Mesenteric fat pad (tissue), 1 donor: ENCODE results near the gene ANAPC10. TPM values are rescaled to one million over a fixed set of nuclear protein-coding genes. Genes with fewer than 3 reads are reported as not detected.
A peak's percentile ranks its signal among the peaks of the same experiment; 100 is the strongest.
"Not testable (repeated sequence)": the region's sequence is repeated elsewhere in the genome, so short reads cannot be mapped to it uniquely, and the experiment has no call there.

Source experiments
- DNase-seq: peaks from one replicate; pipeline ENCODE4 v3.0.0-alpha.2; 2020; ENCODE audit warnings: low spot score
- long read RNA-seq: library from polyadenylated mRNA; unstranded; transcript quantifications from one replicate; pipeline ENCODE4 v2.0.0, GENCODE V29; 2020
- total RNA-seq: library from RNA; stranded (reverse); fragmentation: NEBNext Ultra II Directional; extraction: Animal tissue kit (Norgen Biotek cat#: 25700); gene quantifications from one replicate; pipeline ENCODE4 v1.2.1, GENCODE V29; 2021
- donor health status: DM: yes; HTN: yes; CAD: no.

ANAPC10 gene, protein sequence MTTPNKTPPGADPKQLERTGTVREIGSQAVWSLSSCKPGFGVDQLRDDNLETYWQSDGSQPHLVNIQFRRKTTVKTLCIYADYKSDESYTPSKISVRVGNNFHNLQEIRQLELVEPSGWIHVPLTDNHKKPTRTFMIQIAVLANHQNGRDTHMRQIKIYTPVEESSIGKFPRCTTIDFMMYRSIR
- total RNA-seq: 18.6 TPM
- long read RNA-seq, transcript ANAPC10-209 (5 exons, 1,025 nt): major isoform, 9 of 32 reads
- long read RNA-seq, transcript ANAPC10-201 (5 exons, 868 nt): minor isoform, 6 of 32 reads
- long read RNA-seq, partial matches to known transcripts: 3 of 32 reads
- long read RNA-seq, other reads (novel, unspliced or antisense): 14 of 32 reads

DNA sequence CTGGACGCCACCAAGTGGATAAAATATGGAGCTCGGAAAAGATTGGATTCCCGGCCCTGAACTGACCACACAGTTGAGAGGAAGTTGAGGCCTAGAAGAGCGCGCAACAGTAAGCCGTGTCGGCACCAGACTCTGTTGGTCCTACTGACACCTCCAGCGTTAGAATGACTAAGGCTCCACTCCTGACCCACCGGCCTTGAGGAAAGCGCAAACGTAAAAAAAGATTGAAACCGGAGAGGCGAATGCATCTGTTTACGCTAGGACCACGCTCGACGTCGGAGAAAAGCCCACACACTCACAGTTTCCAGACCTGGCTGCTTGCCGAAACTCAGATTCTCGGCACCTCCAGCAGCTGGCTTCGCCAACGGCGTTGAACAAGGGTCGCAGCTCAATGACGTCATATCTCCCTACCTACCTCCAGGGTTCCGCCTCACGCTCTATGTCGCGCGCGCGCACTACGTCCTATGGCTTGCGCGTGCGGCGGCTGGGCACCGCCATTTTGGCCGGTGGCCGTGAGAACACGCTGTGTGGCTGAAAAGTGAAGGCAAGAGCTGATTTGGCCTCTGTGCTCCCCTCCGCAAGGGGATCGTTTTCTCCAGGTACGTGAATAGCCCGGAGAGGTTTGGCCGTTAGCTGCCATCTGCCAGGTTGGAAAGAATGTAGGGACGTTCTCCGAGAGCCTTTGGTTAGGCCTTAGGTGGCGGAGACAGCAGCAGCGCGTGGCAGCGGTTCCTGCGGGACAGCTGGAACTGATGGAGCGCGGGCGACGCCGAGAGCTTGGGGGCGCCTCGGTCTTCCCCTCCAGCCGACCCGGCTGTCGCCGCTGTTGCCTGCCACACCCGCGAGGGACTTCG, at the start of gene ANAPC10, which contains the start of gene ABCE1:
TSS of gene ANAPC10 (minus strand) at position 376 of the 854 bp plus-strand sequence. CDS start 2,097 bp downstream, outside the sequence.
TSS of gene ABCE1 (plus strand) at position 491 of the 854 bp plus-strand sequence. CDS start 6,102 bp downstream, outside the sequence.
- peak; percentile 96 for DNase-seq

DNA sequence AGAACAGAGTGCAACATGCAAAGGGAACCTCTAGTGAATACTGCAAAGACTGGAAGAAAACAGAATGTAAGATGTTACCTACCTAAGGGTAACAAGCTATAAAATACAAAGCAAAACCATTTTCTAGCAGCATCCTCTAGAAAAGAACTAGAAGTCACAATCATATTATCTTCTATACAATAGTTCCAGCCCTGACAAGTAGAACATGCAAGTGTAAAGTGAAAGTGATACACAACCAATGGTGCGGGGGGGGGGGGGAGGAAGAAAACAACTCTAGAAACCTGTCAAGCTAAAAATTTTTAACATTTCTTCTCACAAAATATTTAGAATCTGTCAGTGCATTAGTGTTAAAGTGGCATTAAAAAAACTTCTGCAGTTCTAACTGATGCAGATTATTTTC, 38.2 kb upstream of the ANAPC10 start:
- DNase-seq: not testable (repeated sequence)

DNA sequence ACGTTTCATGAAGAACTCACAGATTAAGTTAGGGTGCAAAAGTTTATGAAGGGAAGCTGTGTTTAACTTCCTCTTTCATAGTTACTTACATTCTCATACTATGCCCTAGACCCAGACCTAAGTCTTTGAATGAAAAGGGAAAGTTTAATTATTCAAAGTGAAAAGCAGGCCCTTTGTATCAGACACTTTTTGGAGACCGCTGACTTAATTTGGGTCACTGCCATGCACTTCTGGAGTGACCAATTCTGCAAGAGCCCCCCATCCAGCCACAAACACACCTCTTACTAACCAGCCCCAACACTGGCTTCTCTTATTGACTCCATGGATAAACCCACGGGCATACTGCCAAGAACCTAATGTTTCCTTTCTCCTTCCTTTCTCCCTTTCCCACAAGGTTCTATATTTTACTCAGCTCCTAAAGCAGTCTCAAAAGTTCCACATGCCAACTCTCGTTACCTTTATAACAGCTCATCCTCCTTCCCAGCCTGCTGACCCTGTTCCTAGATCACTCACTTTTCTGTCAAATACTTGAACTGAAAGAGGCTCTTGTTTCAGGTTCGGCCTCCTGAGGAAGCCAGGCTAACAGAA, 34.6 kb upstream of the ANAPC10 start:
- no peak for DNase-seq

DNA sequence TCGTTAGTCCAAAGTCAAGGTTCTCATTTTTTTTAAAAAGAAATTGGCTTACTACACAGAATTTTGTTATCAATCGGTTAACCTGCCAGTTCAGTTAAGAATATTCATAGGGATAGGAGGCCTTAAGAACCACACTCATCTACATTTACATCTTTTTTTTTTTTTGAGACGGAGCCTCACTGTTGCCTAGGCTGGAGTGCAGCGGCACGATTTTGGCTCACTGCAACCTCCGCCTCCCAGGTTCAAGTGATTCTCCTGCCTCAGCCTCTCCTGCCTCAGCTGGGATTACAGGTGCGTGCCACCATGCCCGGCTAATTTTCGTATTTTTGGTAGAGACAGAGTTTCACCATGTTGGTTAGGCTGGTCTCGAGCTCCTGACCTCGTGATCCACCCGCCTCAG, 33.9 kb upstream of the ANAPC10 start:
- no peak for DNase-seq

DNA sequence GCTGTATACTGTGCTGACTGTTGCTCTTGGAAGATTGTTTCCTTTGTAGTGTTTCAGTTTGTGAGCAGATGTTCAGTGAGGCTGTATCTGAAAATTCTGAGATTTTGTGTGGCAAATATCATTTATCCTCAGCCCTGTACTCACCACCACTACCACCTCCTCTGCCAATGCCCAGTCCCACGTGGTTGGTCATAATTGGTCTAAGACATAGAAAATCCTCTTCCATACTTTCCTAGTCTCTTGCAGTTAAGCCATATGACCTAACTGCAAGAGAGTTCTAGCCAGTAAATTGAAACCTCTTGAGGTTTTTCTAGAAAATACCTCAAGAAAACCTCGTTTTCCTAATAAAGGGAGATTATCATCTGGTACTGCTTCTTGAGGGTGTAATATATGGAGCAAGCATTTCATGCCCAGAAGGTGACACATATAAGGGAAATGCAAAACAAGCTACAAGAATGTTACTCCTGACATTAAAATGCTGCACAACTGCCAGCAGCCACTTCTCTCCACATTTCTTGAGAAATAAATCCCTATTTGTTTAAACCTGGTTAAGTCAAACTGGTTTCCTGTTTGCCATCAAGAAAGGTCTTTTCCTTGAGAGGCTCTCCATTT, 32.9 kb upstream of the ANAPC10 start:
- DNase-seq: no peak

DNA sequence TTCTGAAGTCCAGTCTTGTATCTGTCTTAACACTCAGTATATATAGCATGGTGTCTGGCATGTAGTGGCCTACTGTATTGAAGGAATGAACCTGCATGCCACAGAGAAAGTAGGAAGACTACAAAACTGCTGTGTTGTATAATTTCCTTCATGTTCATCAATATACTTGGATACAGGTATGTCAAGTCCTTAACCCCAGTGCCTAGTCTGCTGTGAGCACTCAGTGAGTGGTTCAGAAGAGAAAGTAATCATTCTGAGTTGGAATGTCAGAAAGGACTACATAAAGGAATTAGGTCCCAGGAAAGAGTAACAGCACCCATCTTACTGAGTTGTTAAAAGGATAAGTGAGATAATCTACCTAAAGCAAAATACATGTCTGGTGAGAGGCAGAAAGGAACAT, 32.1 kb upstream of the ANAPC10 start:
- no peak for DNase-seq

DNA sequence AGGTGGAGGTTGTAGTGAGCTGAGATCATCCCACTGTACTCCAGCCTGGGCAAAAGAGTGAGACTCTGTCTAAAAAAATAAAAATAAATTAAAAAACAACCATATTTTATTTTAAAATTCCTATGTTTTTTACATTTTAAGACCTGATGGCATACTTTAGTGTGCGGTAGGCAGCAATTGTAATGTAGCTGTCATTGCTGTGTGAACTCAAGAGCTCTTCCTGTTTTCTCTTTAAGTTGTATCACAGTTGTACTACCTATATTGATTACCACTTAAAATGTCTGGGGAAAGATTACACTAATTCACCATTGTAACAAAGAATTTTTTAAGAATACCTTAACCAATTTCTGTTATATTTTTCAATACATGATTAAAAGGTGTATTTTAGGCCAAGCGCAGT, 27.4 kb upstream of the ANAPC10 start:
- no peak for DNase-seq

DNA sequence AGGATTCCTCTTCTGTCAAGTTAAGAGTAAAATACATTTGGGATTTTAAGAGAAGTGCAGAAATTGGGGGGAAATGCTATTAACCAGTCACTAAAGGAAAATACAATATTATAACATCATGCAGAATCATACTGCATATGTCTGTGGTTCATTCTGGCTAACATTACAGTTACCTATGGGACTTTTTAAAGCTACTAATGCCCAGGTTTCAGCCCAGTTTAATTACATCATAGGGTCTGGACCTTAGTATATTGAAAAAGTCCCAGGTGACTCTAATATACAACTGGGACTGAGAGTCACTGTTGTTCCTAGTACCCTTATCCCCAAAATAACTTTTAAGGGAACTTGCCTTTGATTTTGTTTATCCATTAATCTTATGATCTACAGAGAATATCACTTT, 10.1 kb upstream of the ANAPC10 start:
- no peak for DNase-seq

DNA sequence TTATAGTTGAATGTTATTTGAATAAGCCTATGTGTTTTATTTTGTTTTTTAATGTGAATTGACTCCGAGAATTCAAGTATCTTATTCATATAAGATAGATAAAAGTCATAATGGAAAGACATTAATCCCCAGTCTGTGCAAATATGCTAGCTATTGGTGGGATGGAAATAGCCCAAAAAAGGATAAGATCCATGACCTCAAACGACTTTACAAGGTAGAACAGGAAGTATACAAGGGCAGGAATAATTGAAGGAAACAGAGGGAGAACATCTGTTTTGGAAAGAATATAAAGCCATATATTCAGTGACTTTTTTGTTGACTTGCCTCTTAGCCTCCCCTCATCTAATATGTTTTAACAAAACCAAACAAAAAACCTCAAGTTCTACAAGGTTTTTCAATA, 9.1 kb upstream of the ANAPC10 start:
- no peak for DNase-seq

DNA sequence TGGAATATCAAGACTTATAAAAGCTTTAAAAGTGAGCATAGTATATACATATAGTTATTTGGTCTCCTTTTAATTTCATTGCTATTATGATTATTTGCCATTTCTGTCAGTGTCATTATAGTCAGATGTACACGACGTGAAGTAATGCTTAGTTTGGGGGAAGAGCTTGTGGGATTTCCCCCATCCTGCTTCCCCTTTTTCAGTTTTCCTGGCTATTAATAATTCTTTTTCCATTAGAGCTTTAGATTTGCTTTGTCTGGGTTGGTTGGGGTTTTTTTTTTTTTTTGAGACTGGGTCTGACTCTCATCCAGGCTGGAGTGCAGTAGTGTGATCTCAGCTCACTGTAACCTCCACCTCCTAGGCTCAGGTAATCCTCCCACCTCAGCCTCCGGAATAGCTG, 5.5 kb upstream of the ANAPC10 start:
- DNase-seq: no peak

DNA sequence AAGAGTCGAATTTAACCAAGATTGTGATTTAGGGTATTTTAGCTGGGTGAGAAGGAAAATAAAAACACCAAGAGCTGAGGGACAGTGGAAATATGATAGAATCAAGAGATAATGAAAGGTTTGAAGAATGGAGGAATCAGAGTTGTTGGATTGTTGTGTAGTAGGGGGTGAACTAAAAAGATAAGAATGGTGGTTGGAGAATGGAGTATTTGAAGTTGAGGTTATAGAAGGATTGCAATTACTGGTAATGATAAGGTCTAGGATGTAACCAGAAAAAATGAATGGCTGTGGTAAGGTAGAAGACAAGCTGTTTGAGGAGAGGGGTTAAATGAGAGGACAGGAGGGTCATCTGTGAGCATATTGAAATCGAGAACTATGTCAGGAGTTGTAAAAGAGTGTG, 4.6 kb upstream of the ANAPC10 start:
- no peak for DNase-seq

DNA sequence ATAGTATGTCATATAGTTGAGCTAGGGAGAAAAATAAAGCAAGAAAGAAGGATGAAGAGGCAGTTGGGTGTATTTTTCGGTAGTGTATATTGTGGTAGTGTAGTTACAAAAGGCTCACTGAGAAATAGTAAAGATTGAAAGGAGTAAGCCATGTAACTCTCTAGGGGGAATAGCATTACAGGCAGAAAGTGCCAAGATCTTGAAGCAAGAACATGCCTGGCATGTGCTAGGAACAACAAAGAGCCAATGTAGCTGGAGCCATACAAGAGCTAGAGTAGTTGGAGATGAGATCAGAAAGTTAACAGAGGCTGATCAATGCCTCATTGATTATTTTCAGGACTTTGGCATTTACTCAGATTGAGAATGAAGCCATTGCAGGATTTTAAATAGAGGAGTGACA, 3.1 kb upstream of the ANAPC10 start:
- DNase-seq: no peak

DNA sequence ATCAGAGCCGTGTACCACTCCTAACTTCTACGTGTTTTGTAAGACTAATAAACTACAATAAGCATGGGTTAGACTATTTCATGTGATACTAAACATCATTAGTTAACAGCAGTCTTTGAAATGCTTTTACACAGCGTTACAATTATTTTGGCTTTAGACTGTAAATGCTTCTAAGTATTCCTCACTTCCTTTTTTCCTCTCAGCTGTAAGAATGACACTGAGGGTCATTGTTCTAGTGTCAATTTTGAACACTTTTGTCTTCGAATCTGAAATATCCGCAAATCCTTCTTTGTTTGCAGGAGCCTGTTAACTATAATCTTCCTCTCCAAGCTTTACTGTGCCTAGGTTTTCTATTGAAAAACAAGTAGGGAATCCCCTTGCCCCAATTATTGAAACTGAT, 1.7 kb upstream of the ANAPC10 start:
- no peak for DNase-seq

DNA sequence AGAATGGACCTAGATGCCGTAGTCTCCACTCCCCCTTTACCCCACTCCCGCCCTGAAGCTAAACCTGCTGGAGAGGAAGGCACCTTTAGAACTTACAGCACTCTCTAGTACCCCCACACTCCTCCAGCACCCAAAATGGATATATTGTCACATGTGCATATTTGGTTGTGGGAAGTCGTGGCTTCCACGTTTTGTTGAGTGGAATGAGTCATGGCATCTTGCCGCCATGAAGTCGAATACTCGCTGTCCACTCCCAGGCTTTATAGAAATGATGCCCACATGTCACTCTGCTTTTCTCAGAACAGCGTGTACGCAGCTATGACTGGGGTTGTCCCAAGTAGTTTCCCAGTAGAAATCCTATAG, 660 bp upstream of the ANAPC10 start:
- no peak for DNase-seq

DNA sequence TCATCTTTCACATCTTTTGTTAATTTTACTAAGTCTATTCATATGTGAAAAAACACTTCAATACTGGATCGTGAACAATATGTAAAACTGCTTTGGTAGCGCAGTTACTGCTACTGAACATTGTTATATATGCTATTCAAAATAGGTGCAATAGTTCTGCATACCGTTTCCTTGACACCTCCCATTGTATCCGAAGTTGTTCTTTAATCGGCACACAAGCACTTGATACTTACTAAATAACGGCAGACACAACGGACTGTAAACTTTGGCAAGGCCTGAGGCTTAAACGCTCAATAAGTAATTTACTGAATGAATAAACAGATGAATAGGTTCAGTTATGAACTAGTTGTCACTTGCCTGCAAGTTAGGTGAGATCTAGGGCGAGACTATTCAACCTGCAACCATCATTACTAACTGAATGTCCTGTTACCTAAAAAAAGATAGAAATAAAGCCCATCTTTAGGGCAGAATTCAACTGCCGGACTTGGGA, 620 bp downstream of the ANAPC10 start:
- no peak for DNase-seq

DNA sequence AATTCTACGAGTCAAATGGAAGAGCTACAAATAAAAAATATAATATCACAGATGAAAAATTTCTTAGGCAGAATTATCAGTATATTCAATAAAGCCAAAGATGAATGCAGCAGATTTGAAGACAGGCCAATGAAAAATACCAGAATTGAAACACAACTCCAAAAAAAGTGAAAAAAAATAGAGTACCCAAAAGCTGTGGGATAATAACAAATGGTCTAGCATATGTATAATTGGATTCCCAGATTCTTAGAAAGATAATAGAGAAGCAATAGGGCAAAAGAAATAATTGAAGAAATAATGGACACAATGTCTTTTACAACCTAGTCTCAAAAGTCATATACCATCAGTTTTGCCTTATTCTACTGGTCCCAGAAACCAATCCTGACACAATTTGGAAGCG, 4.4 kb downstream of the ANAPC10 start:
- DNase-seq: no peak

DNA sequence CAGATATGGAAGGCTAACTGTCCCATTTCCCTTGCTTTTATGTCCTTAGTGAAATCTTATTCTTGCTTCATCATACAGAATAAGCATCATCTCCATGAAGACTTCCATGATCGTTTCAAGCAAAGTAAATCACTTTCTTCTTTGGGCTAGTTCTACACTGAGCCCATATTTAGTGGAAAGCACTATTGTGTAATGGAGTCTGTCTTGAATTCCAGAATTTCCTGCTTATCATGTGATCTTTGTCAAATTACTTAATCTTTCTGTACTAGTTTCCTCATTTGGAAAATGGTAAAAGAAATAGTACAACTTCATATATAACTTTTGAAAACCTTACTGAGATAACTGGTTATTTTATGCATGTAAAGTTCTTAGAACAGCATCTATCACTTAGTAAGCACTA, 7.6 kb downstream of the ANAPC10 start:
- no peak for DNase-seq

DNA sequence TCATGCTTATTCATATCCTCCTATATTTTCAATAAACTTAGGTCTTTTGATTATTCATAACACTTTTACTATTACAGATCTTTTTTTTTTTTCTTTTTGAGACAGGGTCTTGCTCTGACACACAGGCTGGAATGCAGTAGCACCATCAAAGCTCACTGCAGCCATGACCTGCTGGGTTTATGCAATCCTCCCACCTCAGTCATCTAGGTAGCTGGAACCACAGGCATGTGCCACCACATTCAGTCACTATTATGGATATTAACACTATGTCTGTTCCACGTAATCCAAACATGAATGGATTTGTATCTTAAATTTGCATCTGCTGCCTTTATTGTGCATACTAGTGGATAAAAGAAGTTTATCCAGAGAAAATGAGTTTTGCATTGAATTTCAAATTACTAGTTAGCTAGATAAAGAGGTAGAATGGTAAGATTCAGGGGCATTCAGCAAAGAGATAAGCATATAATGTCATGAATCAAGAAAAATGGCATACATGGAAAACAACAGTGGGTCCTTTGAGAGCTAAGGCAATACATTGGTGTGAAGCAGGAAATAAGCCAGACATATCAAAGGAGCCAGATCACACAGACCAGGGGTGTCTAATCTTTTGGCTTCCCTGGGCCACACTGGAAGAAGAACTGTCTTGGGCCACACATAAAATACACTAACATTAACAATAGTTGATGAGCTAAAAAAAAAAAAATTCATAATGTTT, 13.9 kb downstream of the ANAPC10 start:
- DNase-seq: no peak

DNA sequence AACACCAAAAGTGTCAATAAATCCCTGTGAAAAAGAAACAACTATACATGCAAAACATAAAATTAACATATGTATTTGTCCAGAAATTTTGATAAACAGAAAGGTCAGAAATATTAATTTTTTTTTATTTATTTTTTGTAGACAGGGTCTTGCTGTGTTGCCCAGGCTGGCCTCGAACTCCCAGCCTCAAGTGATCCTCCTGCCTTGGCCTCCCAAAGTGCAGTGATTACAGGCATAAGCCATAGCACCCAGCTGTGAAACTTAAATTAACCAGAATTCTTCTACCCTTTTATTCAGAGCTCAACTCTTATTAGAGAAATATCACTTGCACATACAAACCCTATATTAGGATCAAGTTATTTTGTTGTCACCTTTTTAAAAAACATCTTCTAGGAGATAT, 16.2 kb downstream of the ANAPC10 start:
- no peak for DNase-seq

DNA sequence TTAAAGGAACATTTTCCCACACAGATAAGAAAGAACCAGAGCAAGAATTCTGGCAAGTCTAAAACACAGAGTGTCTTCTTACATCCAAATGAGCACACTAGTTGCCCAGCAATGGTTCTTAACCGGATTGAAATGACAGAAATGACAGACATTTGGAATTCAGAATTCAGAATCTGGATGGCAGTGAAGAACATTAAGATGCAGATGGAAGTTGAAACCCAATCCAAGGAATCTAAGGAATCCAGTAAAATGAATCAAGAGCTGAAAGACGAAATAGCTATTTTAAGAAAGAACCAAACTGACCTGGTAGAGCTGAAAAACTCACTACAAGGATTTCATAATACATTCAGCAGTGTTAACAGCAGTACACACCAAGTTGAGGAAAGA, 21.5 kb downstream of the ANAPC10 start:
- no peak for DNase-seq
